ENCODE results near the gene RBM39. TPM values are rescaled to one million over a fixed set of nuclear protein-coding genes. Genes with fewer than 3 reads are reported as not detected.
A peak's percentile ranks its signal among the peaks of the same experiment; 100 is the strongest.

RBM39 gene
- total and polyA plus RNA-seq, 2 experiments from 2014 or later, result 259 to 413 TPM

DNA sequence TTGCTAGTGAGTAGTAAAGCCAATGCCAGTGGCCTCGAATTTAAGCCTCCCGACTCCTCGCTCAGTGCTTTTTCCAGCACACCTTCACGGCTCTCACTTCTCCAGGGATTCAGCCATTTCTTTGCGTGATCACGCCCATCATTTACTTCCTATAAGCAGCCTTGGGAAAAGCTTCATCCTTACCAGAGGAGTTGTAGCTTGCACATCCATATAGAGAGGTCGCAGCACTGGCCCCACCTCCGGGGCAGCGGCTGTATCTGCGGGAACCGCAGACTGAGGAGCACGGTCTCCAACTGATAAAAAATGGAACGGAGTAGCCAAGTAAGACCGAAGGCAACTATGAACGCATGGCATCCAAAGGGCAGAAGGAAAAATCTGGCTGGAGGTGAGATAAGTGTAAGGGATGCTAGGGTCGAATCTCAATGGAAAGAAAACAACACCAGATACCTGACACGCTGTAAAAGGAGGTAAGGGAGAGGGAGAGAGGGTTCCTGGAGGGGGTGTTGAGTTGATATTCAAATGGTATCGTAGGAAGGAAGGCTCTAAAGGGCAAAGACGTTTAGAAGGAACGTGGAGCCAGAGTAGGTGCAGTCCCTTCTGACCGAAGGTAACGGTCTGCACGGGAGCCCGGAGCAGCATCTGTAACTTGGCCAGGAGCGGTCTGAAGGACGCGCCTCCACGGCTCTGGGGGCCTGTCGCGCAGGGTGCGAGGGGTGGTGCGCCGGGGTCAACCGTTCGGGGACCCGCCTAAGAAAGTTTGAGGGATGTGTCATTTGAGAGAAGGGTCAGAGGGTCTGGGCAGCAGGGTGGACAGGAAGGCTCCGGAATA lies 43.5 kb downstream of the RBM39 start:
- Histone ChIP-seq H3K4me1 (ENCODE audit: insufficient read depth) (peaks cover 12% of the 10 kb centered on the region), H3K9me2 (ENCODE audit: insufficient read depth) (no peaks in the 10 kb centered on the region), H3K4me3 (peak overlapping the region; percentile 99), H3K27ac (ENCODE audit: low read depth) (peak overlapping the region; percentile 74; the same call in 1 of the 2 replicates), H3K4me2 (peak overlapping the region; percentile 99), H3F3A (replicated peaks; ENCODE audit: low read depth) (peaks cover 48% of the 10 kb centered on the region), H3K79me2 (replicated peaks; ENCODE audit: insufficient read depth) (peaks cover 11% of the 10 kb centered on the region), H3K36me3 (ENCODE audit: insufficient read depth) (peaks cover 4% of the 10 kb centered on the region), H4K20me1 (replicated peaks; ENCODE audit: insufficient read depth) (peaks cover 7% of the 10 kb centered on the region; the same call in 1 of the 2 replicates), H3K27me3 (ENCODE audit: insufficient read depth) (no peaks in the 10 kb centered on the region), H2AFZ (peak overlapping the region; percentile 100)
- TF ChIP-seq ZNF331 (CRISPR knock-in tag; IDR thresholded peaks at IDR 0.05; ENCODE audit: low read depth), result no peak
- TF ChIP-seq STAT1 (IDR thresholded peaks at IDR 0.05; ENCODE audit: unreplicated experiment), result no peak
- TF ChIP-seq POLR2AphosphoS5 (IDR thresholded peaks at IDR 0.05; ENCODE audit: low read depth), result no peak
- TF ChIP-seq, protein P1, sequence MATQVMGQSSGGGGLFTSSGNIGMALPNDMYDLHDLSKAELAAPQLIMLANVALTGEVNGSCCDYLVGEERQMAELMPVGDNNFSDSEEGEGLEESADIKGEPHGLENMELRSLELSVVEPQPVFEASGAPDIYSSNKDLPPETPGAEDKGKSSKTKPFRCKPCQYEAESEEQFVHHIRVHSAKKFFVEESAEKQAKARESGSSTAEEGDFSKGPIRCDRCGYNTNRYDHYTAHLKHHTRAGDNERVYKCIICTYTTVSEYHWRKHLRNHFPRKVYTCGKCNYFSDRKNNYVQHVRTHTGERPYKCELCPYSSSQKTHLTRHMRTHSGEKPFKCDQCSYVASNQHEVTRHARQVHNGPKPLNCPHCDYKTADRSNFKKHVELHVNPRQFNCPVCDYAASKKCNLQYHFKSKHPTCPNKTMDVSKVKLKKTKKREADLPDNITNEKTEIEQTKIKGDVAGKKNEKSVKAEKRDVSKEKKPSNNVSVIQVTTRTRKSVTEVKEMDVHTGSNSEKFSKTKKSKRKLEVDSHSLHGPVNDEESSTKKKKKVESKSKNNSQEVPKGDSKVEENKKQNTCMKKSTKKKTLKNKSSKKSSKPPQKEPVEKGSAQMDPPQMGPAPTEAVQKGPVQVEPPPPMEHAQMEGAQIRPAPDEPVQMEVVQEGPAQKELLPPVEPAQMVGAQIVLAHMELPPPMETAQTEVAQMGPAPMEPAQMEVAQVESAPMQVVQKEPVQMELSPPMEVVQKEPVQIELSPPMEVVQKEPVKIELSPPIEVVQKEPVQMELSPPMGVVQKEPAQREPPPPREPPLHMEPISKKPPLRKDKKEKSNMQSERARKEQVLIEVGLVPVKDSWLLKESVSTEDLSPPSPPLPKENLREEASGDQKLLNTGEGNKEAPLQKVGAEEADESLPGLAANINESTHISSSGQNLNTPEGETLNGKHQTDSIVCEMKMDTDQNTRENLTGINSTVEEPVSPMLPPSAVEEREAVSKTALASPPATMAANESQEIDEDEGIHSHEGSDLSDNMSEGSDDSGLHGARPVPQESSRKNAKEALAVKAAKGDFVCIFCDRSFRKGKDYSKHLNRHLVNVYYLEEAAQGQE (IDR thresholded peaks at IDR 0.05; ENCODE audit: unreplicated experiment), result no peak
- TF ChIP-seq EZH2phosphoT487 (IDR thresholded peaks at IDR 0.05; ENCODE audit: unreplicated experiment), result no peak
- TF ChIP-seq ZNF114 (CRISPR knock-in tag; IDR thresholded peaks at IDR 0.05), result no peak
- TF ChIP-seq, protein P2, sequence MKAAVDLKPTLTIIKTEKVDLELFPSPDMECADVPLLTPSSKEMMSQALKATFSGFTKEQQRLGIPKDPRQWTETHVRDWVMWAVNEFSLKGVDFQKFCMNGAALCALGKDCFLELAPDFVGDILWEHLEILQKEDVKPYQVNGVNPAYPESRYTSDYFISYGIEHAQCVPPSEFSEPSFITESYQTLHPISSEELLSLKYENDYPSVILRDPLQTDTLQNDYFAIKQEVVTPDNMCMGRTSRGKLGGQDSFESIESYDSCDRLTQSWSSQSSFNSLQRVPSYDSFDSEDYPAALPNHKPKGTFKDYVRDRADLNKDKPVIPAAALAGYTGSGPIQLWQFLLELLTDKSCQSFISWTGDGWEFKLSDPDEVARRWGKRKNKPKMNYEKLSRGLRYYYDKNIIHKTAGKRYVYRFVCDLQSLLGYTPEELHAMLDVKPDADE (IDR thresholded peaks at IDR 0.05), result no peak
- no peak for TF ChIP-seq CREB1 (CRISPR knock-in tag; IDR thresholded peaks at IDR 0.05; ENCODE audit: low read depth)
- no peak for TF ChIP-seq NANOG (IDR thresholded peaks at IDR 0.05; ENCODE audit: borderline replicate concordance)
- no peak for TF ChIP-seq EZH2 (IDR thresholded peaks at IDR 0.05; ENCODE audit: low read depth, unreplicated experiment)
- ATAC-seq (peak; percentile 27), DNase-seq (ENCODE audit: low spot score) (peak; percentile 44)
- Mint-ChIP-seq H3K4me3 (peak overlapping the region; percentile 88), H3K27me3 (ENCODE audit: insufficient read depth, low read depth, poor library complexity) (peaks cover 14% of the 10 kb centered on the region), H3K9me3 (no peaks in the 10 kb centered on the region), H3K4me1 (peaks cover 17% of the 10 kb centered on the region), H3K36me3 (ENCODE audit: low read depth) (peaks cover 33% of the 10 kb centered on the region), H3K27ac (no peak overlapping the region)

Data from GM23338 (cell line).